Skeletal muscle satellite cell (primary cell): ENCODE data around the gene RAP2A.

Source experiments
- H3K27me3 ChIP-seq: 2 replicates; pipeline ENCODE4 v1.7.0; 2013; ENCODE audit warnings: low read length; ENCODE audit not compliant: control insufficient read depth, insufficient read depth
- H3K36me3 ChIP-seq: 2 replicates; pipeline ENCODE4 v1.7.0; 2013; ENCODE audit warnings: mild to moderate bottlenecking, control low read depth, low read length; ENCODE audit not compliant: insufficient read depth
- H3K4me1 ChIP-seq: 2 replicates; pipeline ENCODE4 v1.7.0; 2013; ENCODE audit warnings: low read length; ENCODE audit not compliant: control insufficient read depth, insufficient read depth
- H3K4me2 ChIP-seq: 2 replicates; pipeline ENCODE4 v1.7.0; 2013; ENCODE audit warnings: mild to moderate bottlenecking, low read length
- H3K4me3 ChIP-seq: 2 replicates; pipeline ENCODE4 v1.7.0; 2013; ENCODE audit warnings: low read length
- H3K9ac ChIP-seq: 2 replicates; pipeline ENCODE4 v1.7.0; 2013; ENCODE audit warnings: mild to moderate bottlenecking, low read depth, low read length, moderate library complexity
- H3K9me3 ChIP-seq: replicated peaks from 2 replicates; pipeline ENCODE4 v1.7.0; 2013; ENCODE audit warnings: mild to moderate bottlenecking, control low read depth, low read length

The RAP2A gene

DNA sequence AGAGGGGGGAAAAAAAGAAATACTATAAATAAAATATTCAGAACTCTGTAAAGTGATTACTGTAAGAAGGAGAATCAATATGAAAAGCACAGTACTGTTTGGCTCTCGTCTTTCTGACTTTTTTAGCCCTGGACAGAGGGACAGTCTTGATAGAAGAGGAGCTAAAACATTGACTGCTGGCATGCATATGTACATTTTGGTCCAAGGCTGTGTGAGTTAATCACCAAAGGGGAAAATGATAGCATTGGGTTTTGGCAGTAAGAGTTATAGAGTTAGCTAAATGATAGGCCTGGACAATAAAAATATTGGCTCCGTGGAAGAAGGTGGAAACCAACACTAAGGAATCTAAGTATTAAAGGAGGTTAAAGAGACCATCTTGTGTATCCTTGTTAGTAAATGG, 50.3 kb downstream of the RAP2A start:
- H3K27me3 ChIP-seq = no peaks in the 10 kb centered on the region
- no peak overlapping the region for H3K4me3 ChIP-seq
- no peak overlapping the region for H3K4me2 ChIP-seq
- H3K9me3 ChIP-seq = no peaks in the 10 kb centered on the region
- no peaks in the 10 kb centered on the region for H3K36me3 ChIP-seq
- H3K9ac ChIP-seq = no peak overlapping the region
- no peaks in the 10 kb centered on the region for H3K4me1 ChIP-seq

DNA sequence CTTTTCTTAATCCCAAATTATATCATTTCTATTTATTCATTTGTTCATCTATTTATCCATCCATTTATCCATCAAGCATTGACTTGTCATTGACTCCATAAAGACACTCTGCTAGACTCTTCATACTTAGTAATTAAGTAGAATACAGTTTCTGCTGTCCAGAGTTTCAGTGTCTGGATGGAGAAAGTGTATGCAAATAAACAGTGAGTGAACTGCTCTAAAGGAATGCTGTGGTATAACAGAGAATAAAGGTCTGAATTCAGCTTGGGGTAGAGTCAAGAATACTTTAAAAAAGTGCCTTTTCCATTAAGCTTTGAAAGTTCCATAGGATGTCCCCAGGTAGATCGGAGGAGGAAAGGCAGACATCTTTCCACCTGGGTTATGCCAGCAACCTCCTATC, 51.4 kb downstream of the RAP2A start:
- Histone ChIP-seq H3K36me3 (no peaks in the 10 kb centered on the region), H3K4me2 (no peak overlapping the region), H3K4me1 (no peaks in the 10 kb centered on the region), H3K4me3 (no peak overlapping the region), H3K9ac (no peak overlapping the region), H3K9me3 (no peaks in the 10 kb centered on the region), H3K27me3 (no peaks in the 10 kb centered on the region)

DNA sequence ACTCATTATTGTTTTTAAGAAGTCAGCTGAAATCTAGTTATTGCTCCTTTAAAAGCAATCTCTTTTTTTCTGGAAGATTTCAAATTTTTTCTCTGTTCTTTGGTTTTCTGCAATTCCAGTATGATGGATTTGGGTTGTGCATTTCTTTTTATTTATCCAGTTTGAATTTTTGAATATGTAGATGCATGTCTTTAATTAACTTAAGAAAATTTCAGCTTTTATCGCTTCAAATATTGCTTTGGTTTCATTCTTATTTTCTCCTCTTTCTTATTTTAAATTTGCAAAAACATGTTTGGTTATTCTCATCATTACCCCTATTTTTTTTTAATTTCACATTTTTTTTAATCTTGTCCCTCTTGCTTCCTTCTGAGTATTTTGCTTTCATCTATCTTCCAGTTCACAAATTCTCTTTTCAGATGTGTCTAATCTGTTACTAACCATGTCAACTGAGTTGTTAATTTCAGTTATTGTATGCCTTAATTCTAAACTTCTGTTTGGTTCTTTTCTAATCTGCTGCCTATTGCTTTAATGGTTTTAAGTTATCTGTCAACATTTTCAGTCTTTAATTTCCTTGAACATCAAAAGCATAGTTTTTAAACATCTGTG, 56.8 kb downstream of the RAP2A start:
- Histone ChIP-seq H3K36me3 (no peaks in the 10 kb centered on the region), H3K9me3 (no peaks in the 10 kb centered on the region), H3K9ac (no peak overlapping the region), H3K4me3 (no peak overlapping the region), H3K4me1 (no peaks in the 10 kb centered on the region), H3K4me2 (no peak overlapping the region), H3K27me3 (no peaks in the 10 kb centered on the region)

DNA sequence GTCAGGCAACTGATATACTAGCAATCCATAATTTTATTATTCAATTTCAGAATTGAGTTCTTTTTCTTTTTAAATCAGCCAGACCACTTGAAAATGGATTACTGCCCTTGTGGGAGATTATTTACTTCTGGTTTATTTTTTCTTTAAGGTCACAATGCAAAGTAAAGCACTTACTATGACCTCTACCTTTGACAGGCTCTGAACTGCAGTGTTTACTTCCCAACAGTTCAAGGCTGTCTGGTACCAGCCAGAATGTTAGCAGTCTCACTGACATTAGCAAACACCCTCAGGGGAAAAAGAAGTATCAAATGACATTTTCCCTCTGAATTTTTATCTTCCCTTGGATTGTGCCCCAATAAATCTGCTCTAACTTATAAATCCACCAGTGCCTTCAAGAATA, 57.5 kb downstream of the RAP2A start:
- Histone ChIP-seq H3K36me3 (no peaks in the 10 kb centered on the region), H3K9me3 (no peaks in the 10 kb centered on the region), H3K4me2 (no peak overlapping the region), H3K4me1 (no peaks in the 10 kb centered on the region), H3K4me3 (no peak overlapping the region), H3K9ac (no peak overlapping the region), H3K27me3 (no peaks in the 10 kb centered on the region)

DNA sequence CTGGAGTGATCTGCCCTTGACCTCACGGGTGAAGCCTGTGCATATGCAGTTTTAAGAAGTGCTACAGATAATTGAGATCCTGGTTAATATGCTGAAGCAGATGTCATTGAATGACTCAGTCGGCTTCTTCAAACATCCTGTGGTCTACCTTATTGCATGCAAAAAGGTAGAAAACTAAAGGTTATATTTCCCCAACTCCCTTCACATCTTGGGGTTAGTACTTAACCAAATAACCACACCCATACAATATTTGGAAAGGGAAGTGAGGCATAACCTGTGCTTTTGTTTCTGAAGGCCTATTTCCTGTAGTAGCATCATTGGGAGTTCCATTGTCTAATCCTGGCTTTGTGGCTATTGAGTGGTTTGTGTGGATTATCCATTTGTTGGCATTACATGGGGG, 58.3 kb downstream of the RAP2A start:
- Histone ChIP-seq H3K9me3 (no peaks in the 10 kb centered on the region), H3K4me1 (no peaks in the 10 kb centered on the region), H3K36me3 (no peaks in the 10 kb centered on the region), H3K4me3 (no peak overlapping the region), H3K27me3 (no peaks in the 10 kb centered on the region), H3K9ac (no peak overlapping the region), H3K4me2 (no peak overlapping the region)

DNA sequence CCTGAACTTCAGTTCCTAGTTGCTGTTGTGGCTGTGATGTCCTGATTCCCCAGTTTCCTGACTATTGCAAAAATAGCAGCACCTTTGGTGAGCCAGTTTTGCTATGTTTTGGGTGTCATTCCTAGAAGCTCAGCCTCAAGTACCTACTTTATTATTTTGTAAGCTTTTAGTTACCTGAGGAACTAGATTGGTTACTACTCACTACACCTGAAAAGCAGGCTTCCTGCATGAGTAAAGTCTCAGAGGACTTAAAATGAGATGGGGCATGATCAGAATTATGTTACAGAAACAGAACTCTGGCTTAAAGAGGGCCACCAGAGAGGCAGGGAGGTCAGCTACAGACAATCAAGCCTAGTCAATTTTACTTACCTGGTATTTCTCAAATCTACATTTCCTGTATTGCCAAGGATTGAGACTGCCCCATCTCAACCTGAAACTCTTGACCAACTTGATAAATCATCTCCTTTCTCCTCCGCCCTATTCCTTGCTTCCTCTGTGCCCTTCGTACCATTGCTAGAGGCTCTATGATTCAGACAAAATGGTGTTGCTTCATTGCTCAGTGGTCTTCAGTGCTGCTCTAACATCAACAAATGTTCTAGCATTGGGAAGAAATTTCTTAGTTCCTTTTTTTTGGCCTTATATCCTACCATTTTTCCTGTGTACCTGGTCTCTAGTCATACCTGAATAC, 58.9 kb downstream of the RAP2A start:
- H3K9ac ChIP-seq = no peak overlapping the region
- no peaks in the 10 kb centered on the region for H3K4me1 ChIP-seq
- no peaks in the 10 kb centered on the region for H3K9me3 ChIP-seq
- H3K36me3 ChIP-seq = no peaks in the 10 kb centered on the region
- H3K27me3 ChIP-seq = no peaks in the 10 kb centered on the region
- no peak overlapping the region for H3K4me2 ChIP-seq
- H3K4me3 ChIP-seq = no peak overlapping the region

DNA sequence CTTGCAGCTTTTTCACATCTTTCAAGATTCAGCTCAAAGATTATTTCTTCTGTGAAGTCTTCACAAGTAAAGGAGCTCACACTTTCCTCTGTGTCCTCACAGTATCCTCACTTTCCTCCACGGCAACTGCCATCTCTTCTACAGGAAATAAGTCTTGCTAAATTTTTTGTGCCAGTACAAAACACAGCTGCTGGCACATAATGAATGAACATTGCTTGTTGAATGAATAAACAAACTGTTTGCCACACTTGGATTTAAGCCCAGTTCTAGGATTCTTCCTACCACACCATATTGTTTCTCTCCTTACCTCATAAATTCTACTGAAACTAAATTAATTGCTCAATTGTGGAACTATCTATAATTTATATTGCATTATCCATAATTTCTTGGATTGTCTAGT, 59.5 kb downstream of the RAP2A start:
- no peaks in the 10 kb centered on the region for H3K36me3 ChIP-seq
- H3K4me1 ChIP-seq = no peaks in the 10 kb centered on the region
- H3K27me3 ChIP-seq = no peaks in the 10 kb centered on the region
- H3K9me3 ChIP-seq = no peaks in the 10 kb centered on the region
- H3K4me3 ChIP-seq = no peak overlapping the region
- H3K9ac ChIP-seq = no peak overlapping the region
- no peak overlapping the region for H3K4me2 ChIP-seq

DNA sequence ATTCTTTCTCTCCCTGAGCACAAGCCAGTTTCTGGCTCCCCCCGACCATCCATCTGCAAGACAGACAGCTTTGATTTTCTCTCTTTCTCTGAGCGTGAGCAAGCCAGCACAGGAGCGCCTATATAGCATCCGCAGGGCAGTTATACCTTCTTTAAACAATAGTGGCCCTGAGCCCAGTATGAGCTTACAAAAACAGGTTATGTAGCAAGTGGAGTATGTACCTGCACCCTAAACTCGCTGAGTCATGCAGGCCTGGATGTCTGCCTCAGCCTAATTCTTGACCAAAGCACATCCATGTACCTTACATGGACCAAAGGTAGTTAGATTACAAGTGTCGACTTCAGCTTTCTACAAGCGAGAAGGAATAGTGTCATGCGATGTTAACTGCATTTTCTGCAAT, 61.7 kb downstream of the RAP2A start:
- H3K9me3 ChIP-seq = no peaks in the 10 kb centered on the region
- no peak overlapping the region for H3K4me3 ChIP-seq
- H3K4me2 ChIP-seq = no peak overlapping the region
- H3K9ac ChIP-seq = no peak overlapping the region
- H3K27me3 ChIP-seq = no peaks in the 10 kb centered on the region
- H3K4me1 ChIP-seq = no peaks in the 10 kb centered on the region
- no peaks in the 10 kb centered on the region for H3K36me3 ChIP-seq

DNA sequence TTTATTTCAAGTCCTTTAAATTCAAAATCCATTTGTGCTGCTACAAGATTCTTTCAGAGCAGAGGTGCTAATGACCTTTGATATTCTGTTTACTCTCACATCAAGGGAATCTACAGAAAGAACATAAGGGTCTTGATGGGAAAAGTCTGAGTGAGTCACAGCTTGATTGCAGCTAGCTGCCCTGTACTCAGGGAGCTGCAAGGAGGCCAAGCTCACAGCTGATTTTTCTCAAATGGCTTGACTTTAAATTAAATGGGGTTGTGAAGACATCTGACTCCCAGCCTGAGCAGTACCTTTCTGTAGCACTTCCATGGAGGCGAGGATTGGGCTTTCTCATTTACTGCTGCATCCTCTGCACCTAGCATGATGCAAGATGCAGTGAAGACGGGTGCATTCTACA, 62.5 kb downstream of the RAP2A start:
- Histone ChIP-seq H3K27me3 (peaks cover 3% of the 10 kb centered on the region), H3K4me3 (no peak overlapping the region), H3K9ac (no peak overlapping the region), H3K9me3 (no peaks in the 10 kb centered on the region), H3K4me2 (no peak overlapping the region), H3K4me1 (no peaks in the 10 kb centered on the region), H3K36me3 (no peaks in the 10 kb centered on the region)

DNA sequence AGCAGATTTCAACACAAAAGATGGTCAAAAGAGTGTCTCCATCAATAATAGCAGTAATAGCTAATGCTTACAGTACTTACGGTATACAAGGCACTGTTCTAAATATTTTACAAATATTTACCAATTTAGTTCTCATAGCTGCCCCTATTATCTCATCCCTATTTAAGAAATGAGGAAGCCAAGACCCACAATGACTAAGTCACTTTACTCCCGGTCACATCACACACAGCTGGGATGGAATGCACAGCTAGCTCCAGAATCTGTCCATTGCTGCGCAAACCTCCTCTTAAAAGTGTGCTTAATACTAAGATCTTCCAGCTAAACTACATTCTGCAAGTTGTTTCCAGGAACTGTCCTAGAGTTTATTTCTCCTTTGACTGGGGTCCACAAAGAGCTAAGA, 63.4 kb downstream of the RAP2A start:
- peaks cover 10% of the 10 kb centered on the region for H3K27me3 ChIP-seq
- no peaks in the 10 kb centered on the region for H3K36me3 ChIP-seq
- no peaks in the 10 kb centered on the region for H3K9me3 ChIP-seq
- H3K4me1 ChIP-seq = no peaks in the 10 kb centered on the region
- H3K4me2 ChIP-seq = no peak overlapping the region
- no peak overlapping the region for H3K9ac ChIP-seq
- H3K4me3 ChIP-seq = no peak overlapping the region

DNA sequence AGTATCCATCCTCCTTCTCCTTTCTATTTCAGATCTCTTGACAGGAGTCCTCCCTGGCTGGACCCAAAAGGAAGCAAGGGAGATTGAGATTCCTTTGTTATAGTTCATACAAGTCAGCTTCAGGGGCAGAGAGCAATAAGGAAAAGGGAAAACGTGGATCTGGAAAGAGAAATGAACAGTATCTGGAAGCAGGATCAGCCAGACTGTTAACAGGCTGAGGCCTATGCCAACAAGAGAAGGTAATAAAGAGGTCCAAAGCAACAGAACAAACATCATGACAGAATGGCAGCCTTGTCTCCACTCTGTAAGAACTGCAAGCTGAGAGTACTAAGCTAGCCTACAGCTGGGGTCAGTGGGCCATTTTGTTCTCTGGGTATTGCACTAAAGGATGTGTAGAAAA, 64.5 kb downstream of the RAP2A start:
- no peak overlapping the region for H3K4me3 ChIP-seq
- peaks cover 10% of the 10 kb centered on the region for H3K27me3 ChIP-seq
- no peaks in the 10 kb centered on the region for H3K9me3 ChIP-seq
- no peak overlapping the region for H3K4me2 ChIP-seq
- H3K36me3 ChIP-seq = no peaks in the 10 kb centered on the region
- no peaks in the 10 kb centered on the region for H3K4me1 ChIP-seq
- no peak overlapping the region for H3K9ac ChIP-seq

DNA sequence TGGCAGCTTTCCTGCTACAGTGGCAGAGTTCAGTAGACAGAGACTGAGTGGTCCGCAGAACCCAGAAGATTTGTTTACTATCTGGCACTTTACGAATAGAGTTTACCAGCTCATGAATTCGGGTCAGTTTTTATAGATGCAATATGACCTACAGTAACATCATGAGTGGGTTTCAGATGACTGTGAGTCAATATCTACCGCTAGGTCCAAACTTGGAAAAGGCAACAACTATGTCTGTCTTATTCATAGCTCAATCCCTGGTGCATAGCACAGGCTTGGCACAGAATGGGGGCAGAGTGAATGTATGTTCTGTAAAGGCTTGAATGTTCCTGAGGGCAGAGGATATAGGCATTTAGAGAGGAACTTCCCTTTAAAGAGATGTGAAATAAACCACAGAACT, 65.2 kb downstream of the RAP2A start:
- H3K4me2 ChIP-seq = no peak overlapping the region
- no peaks in the 10 kb centered on the region for H3K9me3 ChIP-seq
- H3K4me3 ChIP-seq = no peak overlapping the region
- H3K9ac ChIP-seq = no peak overlapping the region
- H3K27me3 ChIP-seq = peaks cover 10% of the 10 kb centered on the region
- H3K4me1 ChIP-seq = no peaks in the 10 kb centered on the region
- H3K36me3 ChIP-seq = no peaks in the 10 kb centered on the region
